Measurements from ENCODE around the gene NPAS3. TPM values are rescaled to one million over a fixed set of nuclear protein-coding genes. Genes with fewer than 3 reads are reported as not detected.

The NPAS3 gene
- total RNA-seq, 1 donor = 0.36 TPM

DNA sequence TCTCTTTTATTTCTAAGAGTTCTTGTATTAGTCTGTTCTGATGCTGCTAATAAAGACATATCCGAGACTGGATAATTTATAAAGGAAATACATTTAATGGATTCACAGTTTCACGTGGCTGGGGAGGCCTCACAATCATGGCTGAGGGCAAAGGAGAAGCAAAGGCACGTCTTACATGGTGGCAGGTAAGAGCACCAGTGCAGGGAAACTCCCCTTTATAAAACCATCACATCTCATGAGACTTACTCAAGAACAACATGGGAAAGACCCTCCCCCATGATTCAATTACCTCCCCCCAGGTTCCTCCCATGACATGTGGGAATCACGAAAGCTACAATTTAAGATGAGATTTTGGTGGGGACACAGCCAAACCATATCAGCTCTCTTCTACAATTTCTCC is 503.0 kb downstream of the NPAS3 start:
- DNase-seq (ENCODE audit: low read depth) = no peak
- no peak overlapping the region for H3K4me3 ChIP-seq (ENCODE audit: low read depth, low read length)
- TF ChIP-seq CTCF (IDR thresholded peaks at IDR 0.05; ENCODE audit: insufficient read depth, low read length) = no peak

GRCh38 chr14:33444136-33444535 is 505.5 kb downstream of the NPAS3 start:
- TF ChIP-seq CTCF (IDR thresholded peaks at IDR 0.05; ENCODE audit: insufficient read depth, low read length) = no peak
- H3K4me3 ChIP-seq (ENCODE audit: low read depth, low read length) = no peak overlapping the region
- DNase-seq (ENCODE audit: low read depth) = no peak

DNA sequence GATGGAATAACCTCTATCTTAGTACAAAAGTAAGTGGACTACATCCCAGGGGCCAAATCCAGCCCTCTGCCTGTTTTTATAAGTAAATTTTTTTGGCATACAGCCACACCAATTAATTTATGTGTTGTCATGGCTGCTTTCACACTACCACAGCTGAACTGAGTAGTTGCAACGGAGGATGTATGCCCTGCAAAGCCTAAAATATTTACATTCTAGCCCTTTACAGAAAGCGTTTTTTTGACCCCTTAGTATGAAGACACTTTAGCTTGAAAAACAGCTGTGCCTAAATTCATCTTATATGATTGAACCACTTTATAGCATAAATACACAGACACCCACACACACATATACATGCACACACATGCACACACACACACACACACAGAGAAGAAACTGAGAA is 510.6 kb downstream of the NPAS3 start:
- H3K4me3 ChIP-seq (ENCODE audit: low read depth, low read length) = no peak overlapping the region
- no peak for DNase-seq (ENCODE audit: low read depth)
- TF ChIP-seq CTCF (IDR thresholded peaks at IDR 0.05; ENCODE audit: insufficient read depth, low read length) = no peak

DNA sequence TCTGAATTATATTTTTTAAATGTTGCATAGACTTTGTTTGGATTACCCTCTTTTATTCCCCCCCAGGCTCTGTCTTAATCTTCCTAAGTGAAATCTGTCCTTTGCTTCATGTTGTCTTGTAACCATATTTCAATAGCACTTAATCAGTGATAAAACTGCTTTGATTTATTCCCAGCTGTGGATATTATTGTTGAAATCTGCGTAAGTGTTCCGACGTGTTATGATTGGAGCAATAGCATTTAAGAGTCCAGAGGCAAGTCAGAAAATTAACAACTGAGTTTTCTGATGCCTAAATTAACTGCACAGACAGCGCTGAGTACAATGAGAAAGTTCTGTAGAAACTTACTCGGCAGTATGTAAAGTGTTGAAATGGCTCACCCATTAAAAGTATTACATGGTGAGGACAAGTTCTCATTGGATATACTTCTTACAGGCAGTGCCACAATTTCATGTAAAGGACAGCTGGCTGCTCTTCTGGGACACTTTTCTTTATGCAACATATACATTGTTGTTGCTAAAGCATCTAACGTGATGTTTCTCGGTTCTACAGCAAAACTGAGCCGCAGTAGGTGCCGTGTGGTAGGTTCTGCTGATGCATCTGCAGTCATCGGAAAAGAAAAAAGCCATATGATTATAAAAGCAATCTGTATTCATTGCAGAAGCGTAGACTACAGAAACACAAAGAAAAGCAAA is 511.2 kb downstream of the NPAS3 start:
- no peak for DNase-seq (ENCODE audit: low read depth)
- TF ChIP-seq CTCF (IDR thresholded peaks at IDR 0.05; ENCODE audit: insufficient read depth, low read length) = no peak
- no peak overlapping the region for H3K4me3 ChIP-seq (ENCODE audit: low read depth, low read length)

GRCh38 chr14:33450416-33450815 is 511.7 kb downstream of the NPAS3 start:
- TF ChIP-seq CTCF (IDR thresholded peaks at IDR 0.05; ENCODE audit: insufficient read depth, low read length) = no peak
- no peak for DNase-seq (ENCODE audit: low read depth)
- no peak overlapping the region for H3K4me3 ChIP-seq (ENCODE audit: low read depth, low read length)

GRCh38 chr14:33451211-33451610 is 512.5 kb downstream of the NPAS3 start:
- DNase-seq (ENCODE audit: low read depth) = no peak
- H3K4me3 ChIP-seq (ENCODE audit: low read depth, low read length) = no peak overlapping the region
- no peak for TF ChIP-seq CTCF (IDR thresholded peaks at IDR 0.05; ENCODE audit: insufficient read depth, low read length)

- DNase-seq (ENCODE audit: low read depth) = no peak
- no peak for TF ChIP-seq CTCF (IDR thresholded peaks at IDR 0.05; ENCODE audit: insufficient read depth, low read length)
- no peak overlapping the region for H3K4me3 ChIP-seq (ENCODE audit: low read depth, low read length)
Observed at GRCh38 chr14:33452995-33453394, 514.3 kb downstream of the NPAS3 start.
